Measurements from ENCODE around the gene ADAM11.

DNA sequence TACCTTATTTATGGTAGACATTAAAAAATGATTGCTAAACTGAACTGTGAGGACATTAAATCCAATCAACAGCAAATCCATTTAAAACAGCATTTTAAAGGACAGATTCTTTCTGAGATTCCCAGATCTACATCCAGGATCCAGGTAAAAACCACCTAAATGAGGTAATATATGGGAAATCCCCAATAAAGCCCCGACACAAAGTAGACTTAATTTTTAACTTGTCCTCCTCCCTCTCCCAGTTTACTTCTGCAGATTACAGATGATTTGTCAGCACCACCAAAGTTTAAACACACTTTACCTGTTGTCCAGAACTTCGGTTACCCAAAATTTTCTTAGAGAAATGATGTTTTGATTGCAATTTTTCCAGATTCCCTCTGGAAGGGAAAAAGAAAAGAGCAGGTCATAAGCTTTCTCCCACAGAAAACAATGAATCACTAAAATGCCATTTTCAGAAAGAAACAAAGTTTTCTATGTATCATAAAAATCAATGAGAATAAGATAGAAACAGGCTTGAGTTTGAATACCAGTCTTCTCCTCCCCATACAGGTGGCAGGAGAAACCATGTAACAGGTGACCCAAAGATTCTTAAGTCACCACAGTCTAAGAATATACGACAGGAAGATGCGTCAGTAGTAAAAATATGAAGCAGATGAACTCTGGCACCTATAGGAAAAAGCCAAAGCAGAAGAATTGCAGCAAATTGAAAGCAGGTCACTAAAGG lies 48.5 kb downstream of the ADAM11 start:
- TF ChIP-seq YY1 (IDR thresholded peaks at IDR 0.05; ENCODE audit: insufficient read depth, insufficient read length) = no peak
- no peak for TF ChIP-seq ZNF274 (IDR thresholded peaks at IDR 0.05; ENCODE audit: low read depth, low read length)
- no peak for TF ChIP-seq SUZ12 (IDR thresholded peaks at IDR 0.05; ENCODE audit: extremely low read depth, insufficient read depth, insufficient read length)
